OCI-LY7 (cell line): ENCODE data around the gene VIL1.

Source experiments
- EZH2phosphoT487 ChIP-seq: fragments of 200-600 bp; sonication (generic); IDR thresholded peaks from 2 replicates; pipeline ENCODE4 v1.6.1; 2018; ENCODE audit warnings: low read depth, borderline replicate concordance, mild to moderate bottlenecking, mixed run types, antibody characterized with exemption, low read length, moderate library complexity, mixed read lengths
- TF ChIP-seq, protein P1 (sequence below): fragments of 200-600 bp; sonication (generic); conservative IDR thresholded peaks from 2 replicates; pipeline ENCODE4 v1.5.1; 2014; ENCODE audit warnings: mild to moderate bottlenecking, antibody characterized with exemption, low read length, moderate library complexity, mixed read lengths

GRCh38 chr2:218437969-218438368 lies 19.0 kb downstream of the VIL1 start:
- TF ChIP-seq, protein P1, sequence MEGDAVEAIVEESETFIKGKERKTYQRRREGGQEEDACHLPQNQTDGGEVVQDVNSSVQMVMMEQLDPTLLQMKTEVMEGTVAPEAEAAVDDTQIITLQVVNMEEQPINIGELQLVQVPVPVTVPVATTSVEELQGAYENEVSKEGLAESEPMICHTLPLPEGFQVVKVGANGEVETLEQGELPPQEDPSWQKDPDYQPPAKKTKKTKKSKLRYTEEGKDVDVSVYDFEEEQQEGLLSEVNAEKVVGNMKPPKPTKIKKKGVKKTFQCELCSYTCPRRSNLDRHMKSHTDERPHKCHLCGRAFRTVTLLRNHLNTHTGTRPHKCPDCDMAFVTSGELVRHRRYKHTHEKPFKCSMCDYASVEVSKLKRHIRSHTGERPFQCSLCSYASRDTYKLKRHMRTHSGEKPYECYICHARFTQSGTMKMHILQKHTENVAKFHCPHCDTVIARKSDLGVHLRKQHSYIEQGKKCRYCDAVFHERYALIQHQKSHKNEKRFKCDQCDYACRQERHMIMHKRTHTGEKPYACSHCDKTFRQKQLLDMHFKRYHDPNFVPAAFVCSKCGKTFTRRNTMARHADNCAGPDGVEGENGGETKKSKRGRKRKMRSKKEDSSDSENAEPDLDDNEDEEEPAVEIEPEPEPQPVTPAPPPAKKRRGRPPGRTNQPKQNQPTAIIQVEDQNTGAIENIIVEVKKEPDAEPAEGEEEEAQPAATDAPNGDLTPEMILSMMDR: no peak
- TF ChIP-seq EZH2phosphoT487: no peak
